SK-N-SH treated with all-trans-retinoic acid at 6 μM for 48 hours (cell line): Measurements from ENCODE around the gene MBOAT2.

Experiments
- ATAC-seq: fragments of 200-7000 bp; cut with Tn5 transposase; 3 replicates; pipeline ENCODE4 v1.9.1; 2020; ENCODE audit warnings: mild to moderate bottlenecking, moderate library complexity
- ARNTL ChIP-seq: fragments of 450-650 bp; formaldehyde crosslinking; IDR thresholded peaks from 2 replicates; pipeline ENCODE4 v1.5.0; 2020; ENCODE audit warnings: low read depth, mild to moderate bottlenecking, moderate library complexity, borderline replicate concordance
- BACH2 ChIP-seq: fragments of 250-450 bp; sonication (Bioruptor Pico); IDR thresholded peaks from 2 replicates; pipeline ENCODE4 v1.9.0; 2021; ENCODE audit warnings: mild to moderate bottlenecking, borderline replicate concordance
- CSDC2 ChIP-seq: fragments of 250-450 bp; sonication (Bioruptor Pico); IDR thresholded peaks from 2 replicates; pipeline ENCODE4 v1.5.0; 2020; ENCODE audit warnings: mild to moderate bottlenecking, moderate library complexity
- ESRRG ChIP-seq: fragments of 250-450 bp; sonication (Bioruptor Pico); IDR thresholded peaks from 2 replicates; pipeline ENCODE4 v1.6.1; 2021; ENCODE audit warnings: mild to moderate bottlenecking
- GLIS3 ChIP-seq: fragments of 250-450 bp; sonication (Bioruptor Pico); IDR thresholded peaks from 2 replicates; pipeline ENCODE4 v1.5.0; 2020; ENCODE audit warnings: mild to moderate bottlenecking, moderate library complexity
- ISL1 ChIP-seq: fragments of 250-450 bp; sonication (Bioruptor Pico); IDR thresholded peaks from 2 replicates; pipeline ENCODE4 v2.1.2; 2022; ENCODE audit warnings: mild to moderate bottlenecking, moderate library complexity
- OSR1 ChIP-seq: fragments of 250-450 bp; sonication (Bioruptor Pico); IDR thresholded peaks from 2 replicates; pipeline ENCODE4 v1.8.0; 2022; ENCODE audit warnings: moderate library complexity, mild to moderate bottlenecking, inconsistent platforms
- RARB ChIP-seq: fragments of 250-450 bp; sonication (Bioruptor Pico); IDR thresholded peaks from 2 replicates; pipeline ENCODE4 v1.8.0; 2021; ENCODE audit warnings: mild to moderate bottlenecking, moderate library complexity
- SNAI2 ChIP-seq: fragments of 250-450 bp; sonication (Bioruptor Pico); IDR thresholded peaks from 2 replicates; pipeline ENCODE4 v1.5.0; 2020; ENCODE audit warnings: mild to moderate bottlenecking, moderate library complexity
- TCF4 ChIP-seq: fragments of 250-450 bp; sonication (Bioruptor Pico); IDR thresholded peaks from 2 replicates; pipeline ENCODE4 v1.8.0; 2021; ENCODE audit warnings: mild to moderate bottlenecking, moderate library complexity, borderline replicate concordance
- TOX ChIP-seq: fragments of 250-450 bp; sonication (Bioruptor Pico); IDR thresholded peaks from 2 replicates; pipeline ENCODE4 v1.8.0; 2021; ENCODE audit warnings: mild to moderate bottlenecking, moderate library complexity, borderline replicate concordance
- ZC3H10 ChIP-seq: fragments of 250-450 bp; sonication (Bioruptor Pico); IDR thresholded peaks from 2 replicates; pipeline ENCODE4 v1.5.1; 2021; ENCODE audit warnings: mild to moderate bottlenecking, moderate library complexity
- ZFP3 ChIP-seq: fragments of 250-450 bp; sonication (Bioruptor Pico); IDR thresholded peaks from 2 replicates; pipeline ENCODE4 v1.5.0; 2020; ENCODE audit warnings: mild to moderate bottlenecking, moderate library complexity
- ZFP30 ChIP-seq: fragments of 450-650 bp; formaldehyde crosslinking; IDR thresholded peaks from 2 replicates; pipeline ENCODE4 v1.5.0; 2022; ENCODE audit warnings: mild to moderate bottlenecking, moderate library complexity
- ZNF565 ChIP-seq: fragments of 450-650 bp; formaldehyde crosslinking; conservative IDR thresholded peaks from 2 replicates; pipeline ENCODE4 v1.5.0; 2020; ENCODE audit warnings: low read depth, mild to moderate bottlenecking, moderate library complexity
- ZNF70 ChIP-seq: fragments of 450-650 bp; formaldehyde crosslinking; IDR thresholded peaks from 2 replicates; pipeline ENCODE4 v1.5.0; 2020; ENCODE audit warnings: mild to moderate bottlenecking, moderate library complexity
- ZNF8 ChIP-seq: fragments of 450-650 bp; formaldehyde crosslinking; IDR thresholded peaks from 2 replicates; pipeline ENCODE4 v1.5.0; 2020; ENCODE audit warnings: mild to moderate bottlenecking, moderate library complexity
- TF ChIP-seq, protein P1 (sequence below): fragments of 250-450 bp; sonication (Bioruptor Pico); IDR thresholded peaks from 2 replicates; pipeline ENCODE4 v1.5.1; 2021; ENCODE audit warnings: mild to moderate bottlenecking, moderate library complexity
- TF ChIP-seq, protein P2 (sequence below): fragments of 250-450 bp; sonication (Bioruptor Pico); IDR thresholded peaks from 2 replicates; pipeline ENCODE4 v1.5.0; 2020; ENCODE audit warnings: mild to moderate bottlenecking, moderate library complexity
- TF ChIP-seq, protein P3 (sequence below): fragments of 250-450 bp; sonication (Bioruptor Pico); IDR thresholded peaks from 2 replicates; pipeline ENCODE4 v1.8.0; 2021; ENCODE audit warnings: low read depth, mild to moderate bottlenecking, moderate library complexity, borderline replicate concordance
- TF ChIP-seq, protein P4 (sequence below): fragments of 250-450 bp; sonication (Bioruptor Pico); IDR thresholded peaks from 2 replicates; pipeline ENCODE4 v1.8.0; 2020; ENCODE audit warnings: mild to moderate bottlenecking, moderate library complexity, borderline replicate concordance

The MBOAT2 gene

DNA sequence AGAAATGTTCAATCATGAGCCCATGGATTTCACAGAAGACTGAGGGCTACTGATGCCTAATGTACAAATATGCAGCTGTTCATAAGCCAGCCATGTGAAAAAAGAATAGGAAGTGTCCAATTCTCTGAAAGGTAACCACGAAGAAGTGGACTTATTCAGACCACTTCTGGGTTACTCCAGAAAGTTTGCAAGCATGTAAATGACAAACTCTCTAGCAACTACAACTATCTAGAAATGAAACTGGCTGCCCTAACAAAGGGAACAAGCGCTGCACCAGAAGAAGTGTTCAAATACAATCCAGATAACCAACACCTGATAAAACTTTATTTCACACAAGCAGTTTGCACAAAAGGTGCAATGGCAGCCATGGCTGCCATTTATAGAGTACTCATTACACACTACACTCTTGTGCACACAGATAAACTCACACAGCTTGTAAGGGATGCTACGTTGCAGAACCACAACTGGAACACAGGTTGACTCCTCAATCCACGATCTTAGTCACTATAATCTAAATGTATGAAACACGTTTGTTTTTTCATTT, 13.9 kb downstream of the MBOAT2 start:
- ATAC-seq, result no peak
- TF ChIP-seq ZNF70 (CRISPR knock-in tag) (no peak), CSDC2 (CRISPR knock-in tag) (no peak), ARNTL (CRISPR knock-in tag) (no peak), ESRRG (CRISPR knock-in tag) (no peak)

DNA sequence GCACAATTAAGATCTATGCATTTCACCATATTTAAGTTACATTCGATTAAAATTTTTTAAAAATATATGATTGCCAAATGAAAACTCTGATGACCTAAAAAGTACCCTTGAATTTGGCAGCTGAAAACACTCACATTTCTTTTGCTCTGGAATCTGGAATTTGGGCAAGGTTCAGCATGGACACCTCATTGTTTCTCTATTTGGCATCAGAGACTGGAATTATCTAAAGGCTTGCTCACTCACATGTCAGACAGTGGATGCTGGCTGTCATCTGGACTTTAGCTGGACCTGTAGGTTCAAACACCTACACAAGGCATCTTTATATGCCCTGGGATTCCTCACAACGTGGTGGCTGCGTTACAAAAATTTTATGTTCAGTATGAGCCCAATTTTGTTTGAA, 16.1 kb downstream of the MBOAT2 start:
- no peak for TF ChIP-seq CSDC2 (CRISPR knock-in tag)
- no peak for TF ChIP-seq GLIS3 (CRISPR knock-in tag)
- TF ChIP-seq BACH2 (CRISPR knock-in tag), result no peak
- no peak for TF ChIP-seq RARB (CRISPR knock-in tag)
- TF ChIP-seq ZFP30 (CRISPR knock-in tag), result no peak
- TF ChIP-seq TCF4 (CRISPR knock-in tag), result no peak
- no peak for TF ChIP-seq OSR1 (CRISPR knock-in tag)
- ATAC-seq, result peak; percentile 42; the same call in 2 of the 3 replicates

DNA sequence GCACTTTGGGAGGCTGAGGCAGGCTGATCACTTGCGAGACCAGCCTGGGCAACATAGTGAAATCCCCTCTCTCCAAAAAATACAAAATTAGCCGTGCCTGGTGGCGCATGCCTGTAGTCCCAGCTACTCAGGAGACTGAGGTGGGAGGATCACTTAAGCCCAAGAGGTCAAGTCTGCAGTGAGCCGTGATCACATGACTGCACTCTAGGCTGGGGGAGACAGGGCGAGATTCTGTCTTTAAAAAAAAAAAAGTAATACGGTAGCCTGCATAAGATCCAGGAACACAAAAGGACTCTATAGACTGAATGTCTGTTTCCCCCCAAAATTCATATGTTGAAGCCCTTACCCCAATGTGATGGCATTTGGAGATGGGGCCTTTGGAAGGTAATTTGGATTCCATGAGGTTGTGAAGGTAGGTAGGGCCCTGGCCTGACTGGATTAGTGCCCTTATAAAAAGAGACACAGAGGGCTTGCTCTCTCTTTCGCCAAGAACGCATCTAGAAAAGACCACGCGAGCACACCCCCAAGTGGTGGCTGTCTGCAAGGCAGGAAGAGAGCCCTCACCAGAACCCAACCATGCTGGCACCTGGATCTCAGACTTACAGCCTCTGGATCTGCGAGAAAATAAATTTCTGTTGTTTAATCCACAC, 17.0 kb downstream of the MBOAT2 start:
- no peak for TF ChIP-seq ZFP3 (CRISPR knock-in tag)
- TF ChIP-seq ISL1 (CRISPR knock-in tag), result no peak
- no peak for TF ChIP-seq ARNTL (CRISPR knock-in tag)
- TF ChIP-seq, protein P1, sequence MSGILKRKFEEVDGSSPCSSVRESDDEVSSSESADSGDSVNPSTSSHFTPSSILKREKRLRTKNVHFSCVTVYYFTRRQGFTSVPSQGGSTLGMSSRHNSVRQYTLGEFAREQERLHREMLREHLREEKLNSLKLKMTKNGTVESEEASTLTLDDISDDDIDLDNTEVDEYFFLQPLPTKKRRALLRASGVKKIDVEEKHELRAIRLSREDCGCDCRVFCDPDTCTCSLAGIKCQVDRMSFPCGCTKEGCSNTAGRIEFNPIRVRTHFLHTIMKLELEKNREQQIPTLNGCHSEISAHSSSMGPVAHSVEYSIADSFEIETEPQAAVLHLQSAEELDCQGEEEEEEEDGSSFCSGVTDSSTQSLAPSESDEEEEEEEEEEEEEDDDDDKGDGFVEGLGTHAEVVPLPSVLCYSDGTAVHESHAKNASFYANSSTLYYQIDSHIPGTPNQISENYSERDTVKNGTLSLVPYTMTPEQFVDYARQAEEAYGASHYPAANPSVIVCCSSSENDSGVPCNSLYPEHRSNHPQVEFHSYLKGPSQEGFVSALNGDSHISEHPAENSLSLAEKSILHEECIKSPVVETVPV (CRISPR knock-in tag), result no peak
- TF ChIP-seq ESRRG (CRISPR knock-in tag), result no peak
- TF ChIP-seq OSR1 (CRISPR knock-in tag), result no peak
- TF ChIP-seq ZNF565, result no peak
- no peak for TF ChIP-seq BACH2 (CRISPR knock-in tag)
- TF ChIP-seq, protein P2, sequence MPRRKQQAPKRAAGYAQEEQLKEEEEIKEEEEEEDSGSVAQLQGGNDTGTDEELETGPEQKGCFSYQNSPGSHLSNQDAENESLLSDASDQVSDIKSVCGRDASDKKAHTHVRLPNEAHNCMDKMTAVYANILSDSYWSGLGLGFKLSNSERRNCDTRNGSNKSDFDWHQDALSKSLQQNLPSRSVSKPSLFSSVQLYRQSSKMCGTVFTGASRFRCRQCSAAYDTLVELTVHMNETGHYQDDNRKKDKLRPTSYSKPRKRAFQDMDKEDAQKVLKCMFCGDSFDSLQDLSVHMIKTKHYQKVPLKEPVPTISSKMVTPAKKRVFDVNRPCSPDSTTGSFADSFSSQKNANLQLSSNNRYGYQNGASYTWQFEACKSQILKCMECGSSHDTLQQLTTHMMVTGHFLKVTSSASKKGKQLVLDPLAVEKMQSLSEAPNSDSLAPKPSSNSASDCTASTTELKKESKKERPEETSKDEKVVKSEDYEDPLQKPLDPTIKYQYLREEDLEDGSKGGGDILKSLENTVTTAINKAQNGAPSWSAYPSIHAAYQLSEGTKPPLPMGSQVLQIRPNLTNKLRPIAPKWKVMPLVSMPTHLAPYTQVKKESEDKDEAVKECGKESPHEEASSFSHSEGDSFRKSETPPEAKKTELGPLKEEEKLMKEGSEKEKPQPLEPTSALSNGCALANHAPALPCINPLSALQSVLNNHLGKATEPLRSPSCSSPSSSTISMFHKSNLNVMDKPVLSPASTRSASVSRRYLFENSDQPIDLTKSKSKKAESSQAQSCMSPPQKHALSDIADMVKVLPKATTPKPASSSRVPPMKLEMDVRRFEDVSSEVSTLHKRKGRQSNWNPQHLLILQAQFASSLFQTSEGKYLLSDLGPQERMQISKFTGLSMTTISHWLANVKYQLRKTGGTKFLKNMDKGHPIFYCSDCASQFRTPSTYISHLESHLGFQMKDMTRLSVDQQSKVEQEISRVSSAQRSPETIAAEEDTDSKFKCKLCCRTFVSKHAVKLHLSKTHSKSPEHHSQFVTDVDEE (CRISPR knock-in tag), result no peak
- no peak for TF ChIP-seq GLIS3 (CRISPR knock-in tag)
- TF ChIP-seq, protein P3, sequence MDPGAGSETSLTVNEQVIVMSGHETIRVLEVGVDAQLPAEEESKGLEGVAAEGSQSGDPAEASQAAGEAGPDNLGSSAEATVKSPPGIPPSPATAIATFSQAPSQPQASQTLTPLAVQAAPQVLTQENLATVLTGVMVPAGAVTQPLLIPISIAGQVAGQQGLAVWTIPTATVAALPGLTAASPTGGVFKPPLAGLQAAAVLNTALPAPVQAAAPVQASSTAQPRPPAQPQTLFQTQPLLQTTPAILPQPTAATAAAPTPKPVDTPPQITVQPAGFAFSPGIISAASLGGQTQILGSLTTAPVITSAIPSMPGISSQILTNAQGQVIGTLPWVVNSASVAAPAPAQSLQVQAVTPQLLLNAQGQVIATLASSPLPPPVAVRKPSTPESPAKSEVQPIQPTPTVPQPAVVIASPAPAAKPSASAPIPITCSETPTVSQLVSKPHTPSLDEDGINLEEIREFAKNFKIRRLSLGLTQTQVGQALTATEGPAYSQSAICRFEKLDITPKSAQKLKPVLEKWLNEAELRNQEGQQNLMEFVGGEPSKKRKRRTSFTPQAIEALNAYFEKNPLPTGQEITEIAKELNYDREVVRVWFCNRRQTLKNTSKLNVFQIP (CRISPR knock-in tag), result no peak
- TF ChIP-seq SNAI2, result no peak
- no peak for TF ChIP-seq ZNF8 (CRISPR knock-in tag)
- TF ChIP-seq TCF4 (CRISPR knock-in tag), result no peak
- TF ChIP-seq RARB (CRISPR knock-in tag), result no peak
- no peak for TF ChIP-seq ZC3H10 (CRISPR knock-in tag)
- TF ChIP-seq ZNF70 (CRISPR knock-in tag), result no peak
- no peak for TF ChIP-seq CSDC2 (CRISPR knock-in tag)
- no peak for TF ChIP-seq TOX
- TF ChIP-seq, protein P4, sequence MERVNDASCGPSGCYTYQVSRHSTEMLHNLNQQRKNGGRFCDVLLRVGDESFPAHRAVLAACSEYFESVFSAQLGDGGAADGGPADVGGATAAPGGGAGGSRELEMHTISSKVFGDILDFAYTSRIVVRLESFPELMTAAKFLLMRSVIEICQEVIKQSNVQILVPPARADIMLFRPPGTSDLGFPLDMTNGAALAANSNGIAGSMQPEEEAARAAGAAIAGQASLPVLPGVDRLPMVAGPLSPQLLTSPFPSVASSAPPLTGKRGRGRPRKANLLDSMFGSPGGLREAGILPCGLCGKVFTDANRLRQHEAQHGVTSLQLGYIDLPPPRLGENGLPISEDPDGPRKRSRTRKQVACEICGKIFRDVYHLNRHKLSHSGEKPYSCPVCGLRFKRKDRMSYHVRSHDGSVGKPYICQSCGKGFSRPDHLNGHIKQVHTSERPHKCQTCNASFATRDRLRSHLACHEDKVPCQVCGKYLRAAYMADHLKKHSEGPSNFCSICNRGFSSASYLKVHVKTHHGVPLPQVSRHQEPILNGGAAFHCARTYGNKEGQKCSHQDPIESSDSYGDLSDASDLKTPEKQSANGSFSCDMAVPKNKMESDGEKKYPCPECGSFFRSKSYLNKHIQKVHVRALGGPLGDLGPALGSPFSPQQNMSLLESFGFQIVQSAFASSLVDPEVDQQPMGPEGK, result no peak

More for the DNA sequence above, 17.0 kb downstream of the MBOAT2 start:
- ATAC-seq, result peak; percentile 36
